Measurements from ENCODE around the gene AIFM1.

GRCh38 chrX:130145123-130145522, 20.5 kb downstream of the AIFM1 start:
- TF ChIP-seq POLR2A (IDR thresholded peaks at IDR 0.05; ENCODE audit: low read depth, low read length) (no peak), POLR2AphosphoS5 (IDR thresholded peaks at IDR 0.05; ENCODE audit: insufficient read depth, low read depth, low read length) (no peak), CTCF (IDR thresholded peaks at IDR 0.05; ENCODE audit: extremely low read depth in 1 of 2, insufficient read depth in 1 of 2, low read depth in 1 of 2, low read length in 2 of 2) (no peak)

All from endothelial cell of umbilical vein (primary cell).